ENCODE data around the gene CYP4F11. TPM values are rescaled to one million over a fixed set of nuclear protein-coding genes. Genes with fewer than 3 reads are reported as not detected.
"Not testable (repeated sequence)": the region's sequence is repeated elsewhere in the genome, so short reads cannot be mapped to it uniquely, and the experiment has no call there.

Gene CYP4F11
- total and polyA plus RNA-seq, 2 of the 4 experiments (the other 2 are of a cell fraction): not detected

DNA sequence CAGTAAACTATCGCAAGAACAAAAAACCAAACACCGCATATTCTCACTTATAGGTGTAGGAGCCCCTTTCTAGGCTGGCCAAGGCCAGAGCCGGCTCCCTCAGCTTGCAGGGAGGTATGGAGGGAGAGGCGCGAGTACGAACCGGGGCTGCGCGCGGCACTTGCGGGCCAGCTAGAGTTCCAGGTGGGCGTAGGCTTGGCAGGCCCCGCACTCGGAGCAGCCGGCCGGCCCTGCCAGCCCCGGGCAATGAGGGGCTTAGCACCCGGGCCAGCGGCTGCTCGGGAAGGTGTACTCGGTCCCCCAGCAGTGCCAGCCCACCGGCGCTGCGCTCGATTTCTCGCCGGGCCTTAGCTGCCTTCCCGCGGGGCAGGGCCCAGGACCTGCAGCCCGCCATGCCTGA is 34.8 kb downstream of the CYP4F11 start:
- H2AFZ ChIP-seq (replicated peaks; ENCODE audit: low read length, poor library complexity); DNase-seq; dilution Hi-C loops (cut with HindIII; ENCODE audit: low sequenced_read_pairs, unreplicated experiment); H3K4ac ChIP-seq (ENCODE audit: low read depth, low read length); H3K79me1 ChIP-seq (ENCODE audit: low read depth in 1 of 2, low read length in 2 of 2); H3K36me3 ChIP-seq (ENCODE audit: control insufficient read depth, insufficient read depth, low read length); CTCF ChIA-PET; H4K8ac ChIP-seq (ENCODE audit: low read depth in 2 of 2, low read length in 2 of 2); H3K27me3 ChIP-seq (ENCODE audit: control insufficient read depth, insufficient read depth, low read length); H3K4me1 ChIP-seq (ENCODE audit: control insufficient read depth, insufficient read depth, low read length); H2BK5ac ChIP-seq (ENCODE audit: low read depth, low read length, poor library complexity, severe bottlenecking); H2AK5ac ChIP-seq (ENCODE audit: low read depth, low read length); ATAC-seq (ENCODE audit: low read depth); H3K4me3 ChIP-seq (ENCODE audit: insufficient read depth, low read depth, low read length); H3K9me1 ChIP-seq (ENCODE audit: insufficient read depth, low read length); POLR2A ChIA-PET (ENCODE audit: unreplicated experiment); in situ Hi-C loops (cut with MboI; ENCODE audit: low sequenced_read_pairs); H3K18ac ChIP-seq (ENCODE audit: low read depth, low read length); H3K14ac ChIP-seq (replicated peaks; ENCODE audit: low read depth, low read length); H3K23ac ChIP-seq (ENCODE audit: low read depth, low read length); H2BK15ac ChIP-seq (ENCODE audit: low read depth, low read length); H3K56ac ChIP-seq (ENCODE audit: extremely low read depth, insufficient read depth, low read length); H2BK120ac ChIP-seq (ENCODE audit: low read depth, low read length); intact Hi-C loops (cut with micrococcal nuclease); H4K91ac ChIP-seq (ENCODE audit: insufficient read depth, low read depth, low read length); H3K4me2 ChIP-seq (ENCODE audit: low read depth, low read length); H4K20me1 ChIP-seq (ENCODE audit: insufficient read depth, low read length); H2BK20ac ChIP-seq (ENCODE audit: low read depth, low read length); H2AK9ac ChIP-seq (replicated peaks; ENCODE audit: low read depth, low read length, poor library complexity); H3K9ac ChIP-seq (ENCODE audit: low read depth, low read length); H4K5ac ChIP-seq (ENCODE audit: low read depth, low read length); H3K27ac ChIP-seq (ENCODE audit: insufficient read depth, low read length); BruUV-seq (replicated peaks): not testable (repeated sequence)
- peaks cover 23% of the 10 kb centered on the region; the same call in 1 of the 2 replicates for H3K9me3 ChIP-seq (ENCODE audit: control insufficient read depth, insufficient read depth, low read length)
- 5% methylated on average over 8 of the region's 30 CpGs; no CpG with 5 or more reads in 1 of the 2 experiments for WGBS, 2 experiments (ENCODE audit: extremely low coverage in 2 of 2, insufficient read length in 1 of 2)

All from IMR-90 (cell line).